Loucy (cell line): ENCODE results near the gene IL1B.

Experiments used
- H2AFZ ChIP-seq: fragments of 200-600 bp; sonication (generic); 2 replicates; pipeline ENCODE4 v1.6.0; 2016; ENCODE audit warnings: antibody characterized with exemption, mild to moderate bottlenecking, low read length, moderate library complexity
- H3F3A ChIP-seq: fragments of 200-600 bp; 2 replicates; pipeline ENCODE4 v1.6.0; 2016; ENCODE audit warnings: antibody characterized with exemption, low read depth, mild to moderate bottlenecking
- H3K27me3 ChIP-seq: fragments of 200-600 bp; sonication (generic); 2 replicates; pipeline ENCODE4 v1.6.1; 2014; ENCODE audit warnings: low read length, mild to moderate bottlenecking; ENCODE audit not compliant: insufficient read depth, poor library complexity, severe bottlenecking
- H3K36me3 ChIP-seq: fragments of 200-600 bp; sonication (generic); 2 replicates; pipeline ENCODE4 v1.6.1; 2016; ENCODE audit warnings: low read length; ENCODE audit not compliant: insufficient read depth
- H3K4me1 ChIP-seq: fragments of 200-600 bp; sonication (generic); 2 replicates; pipeline ENCODE4 v1.5.1; 2014; ENCODE audit warnings: low read length, mild to moderate bottlenecking; ENCODE audit not compliant: insufficient read depth, poor library complexity, severe bottlenecking
- H3K4me2 ChIP-seq: fragments of 200-600 bp; sonication (generic); 2 replicates; pipeline ENCODE4 v1.6.0; 2014; ENCODE audit warnings: antibody characterized with exemption, low read length, low read depth, mild to moderate bottlenecking; ENCODE audit not compliant: poor library complexity, severe bottlenecking
- H3K4me3 ChIP-seq: fragments of 200-600 bp; sonication (generic); 2 replicates; pipeline ENCODE4 v1.5.1; 2014; ENCODE audit warnings: low read length, mild to moderate bottlenecking, mixed read lengths; ENCODE audit not compliant: poor library complexity, severe bottlenecking
- H3K79me2 ChIP-seq: fragments of 200-600 bp; sonication (generic); 2 replicates; pipeline ENCODE4 v1.6.1; 2014; ENCODE audit warnings: low read length; ENCODE audit not compliant: insufficient read depth
- H3K9ac ChIP-seq: fragments of 200-600 bp; sonication (generic); 2 replicates; pipeline ENCODE4 v1.6.0; 2014; ENCODE audit warnings: mild to moderate bottlenecking, low read depth, low read length, moderate library complexity; ENCODE audit not compliant: poor library complexity, severe bottlenecking
- H3K9me2 ChIP-seq: fragments of 200-600 bp; sonication (generic); replicated peaks from 2 replicates; pipeline ENCODE4 v1.6.1; 2016; ENCODE audit warnings: low read depth, low read length, mixed read lengths
- H3K9me3 ChIP-seq: fragments of 200-600 bp; sonication (generic); 2 replicates; pipeline ENCODE4 v1.6.1; 2014; ENCODE audit warnings: mild to moderate bottlenecking, antibody characterized with exemption, low read length, low read depth; ENCODE audit not compliant: insufficient read depth
- H4K20me1 ChIP-seq: fragments of 200-600 bp; sonication (generic); 2 replicates; pipeline ENCODE4 v1.6.0; 2014; ENCODE audit warnings: antibody characterized with exemption, low read length, mild to moderate bottlenecking; ENCODE audit not compliant: insufficient read depth, poor library complexity, severe bottlenecking
- EZH2phosphoT487 ChIP-seq: fragments of 200-600 bp; IDR thresholded peaks from 2 replicates; pipeline ENCODE4 v1.6.1; 2018; ENCODE audit warnings: antibody characterized with exemption, mild to moderate bottlenecking, moderate library complexity, borderline replicate concordance
- TF ChIP-seq, protein P1 (sequence below): fragments of 200-600 bp; sonication (generic); conservative IDR thresholded peaks from 2 replicates; pipeline ENCODE4 v1.5.1; 2014; ENCODE audit warnings: mild to moderate bottlenecking, antibody characterized with exemption, low read length

The IL1B gene

GRCh38 chr2:112836695-112837117 lies at the start of gene IL1B:
TSS of gene IL1B (minus strand) at chr2:112836779. CDS start at chr2:112836229, 550 bp downstream.
- no peak within 1 kb of the TSS for H2AFZ ChIP-seq
- H3K27me3 ChIP-seq: no peaks in the 10 kb centered on the region
- no peak within 1 kb of the TSS for H3K9ac ChIP-seq
- peaks cover 8% of the 10 kb centered on the region for H3K4me1 ChIP-seq
- no peak within 1 kb of the TSS for H3K4me2 ChIP-seq
- H3K9me2 ChIP-seq: no peaks in the 10 kb centered on the region
- no peaks in the 10 kb centered on the region for H3K36me3 ChIP-seq
- TF ChIP-seq, protein P1, sequence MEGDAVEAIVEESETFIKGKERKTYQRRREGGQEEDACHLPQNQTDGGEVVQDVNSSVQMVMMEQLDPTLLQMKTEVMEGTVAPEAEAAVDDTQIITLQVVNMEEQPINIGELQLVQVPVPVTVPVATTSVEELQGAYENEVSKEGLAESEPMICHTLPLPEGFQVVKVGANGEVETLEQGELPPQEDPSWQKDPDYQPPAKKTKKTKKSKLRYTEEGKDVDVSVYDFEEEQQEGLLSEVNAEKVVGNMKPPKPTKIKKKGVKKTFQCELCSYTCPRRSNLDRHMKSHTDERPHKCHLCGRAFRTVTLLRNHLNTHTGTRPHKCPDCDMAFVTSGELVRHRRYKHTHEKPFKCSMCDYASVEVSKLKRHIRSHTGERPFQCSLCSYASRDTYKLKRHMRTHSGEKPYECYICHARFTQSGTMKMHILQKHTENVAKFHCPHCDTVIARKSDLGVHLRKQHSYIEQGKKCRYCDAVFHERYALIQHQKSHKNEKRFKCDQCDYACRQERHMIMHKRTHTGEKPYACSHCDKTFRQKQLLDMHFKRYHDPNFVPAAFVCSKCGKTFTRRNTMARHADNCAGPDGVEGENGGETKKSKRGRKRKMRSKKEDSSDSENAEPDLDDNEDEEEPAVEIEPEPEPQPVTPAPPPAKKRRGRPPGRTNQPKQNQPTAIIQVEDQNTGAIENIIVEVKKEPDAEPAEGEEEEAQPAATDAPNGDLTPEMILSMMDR: no peak
- no peak for TF ChIP-seq EZH2phosphoT487
- H3K4me3 ChIP-seq: no peak within 1 kb of the TSS
- H3K79me2 ChIP-seq: no peaks in the 10 kb centered on the region
- no peaks in the 10 kb centered on the region for H3K9me3 ChIP-seq
- H4K20me1 ChIP-seq: no peaks in the 10 kb centered on the region
- no peaks in the 10 kb centered on the region for H3F3A ChIP-seq

- H3F3A ChIP-seq: no peaks in the 10 kb centered on the region
- no peak overlapping the region for H3K4me3 ChIP-seq
- no peak overlapping the region for H3K9ac ChIP-seq
- H3K36me3 ChIP-seq: no peaks in the 10 kb centered on the region
- H3K4me1 ChIP-seq: peaks cover 5% of the 10 kb centered on the region
- H3K4me2 ChIP-seq: no peak overlapping the region
- H3K9me2 ChIP-seq: no peaks in the 10 kb centered on the region
- no peak for TF ChIP-seq EZH2phosphoT487
- TF ChIP-seq, protein P1: no peak
- H2AFZ ChIP-seq: no peak overlapping the region
- H4K20me1 ChIP-seq: no peaks in the 10 kb centered on the region
- no peaks in the 10 kb centered on the region for H3K27me3 ChIP-seq
- H3K79me2 ChIP-seq: no peaks in the 10 kb centered on the region
- no peaks in the 10 kb centered on the region for H3K9me3 ChIP-seq
Measured at GRCh38 chr2:112886291-112886690, 49.7 kb upstream of the IL1B start.

DNA sequence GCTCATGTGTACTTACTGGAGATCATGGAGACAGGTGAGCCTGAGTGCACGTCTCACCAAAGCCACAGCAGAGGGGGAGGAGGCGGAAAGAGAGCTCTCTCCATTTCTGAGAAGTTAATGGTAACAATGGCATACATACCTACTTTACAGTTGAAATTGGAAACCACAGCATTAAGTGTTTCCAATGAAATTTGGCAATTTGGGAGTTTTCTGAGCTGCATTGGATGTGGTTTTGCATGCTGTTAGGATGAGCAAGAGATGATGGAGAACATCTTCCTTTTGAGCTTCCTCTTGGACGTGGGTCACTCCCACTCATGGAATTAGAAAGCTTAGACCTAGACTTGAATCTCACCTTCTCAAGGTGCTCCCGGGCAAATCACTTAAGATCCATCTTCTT lies 48.9 kb upstream of the IL1B start:
- Histone ChIP-seq H3K27me3 (no peaks in the 10 kb centered on the region), H3K4me1 (peaks cover 13% of the 10 kb centered on the region), H3K9ac (no peak overlapping the region), H3K4me2 (no peak overlapping the region), H3K9me2 (no peaks in the 10 kb centered on the region), H3K79me2 (no peaks in the 10 kb centered on the region), H3F3A (no peaks in the 10 kb centered on the region), H3K4me3 (no peak overlapping the region), H2AFZ (no peak overlapping the region), H3K36me3 (no peaks in the 10 kb centered on the region), H3K9me3 (no peaks in the 10 kb centered on the region), H4K20me1 (no peaks in the 10 kb centered on the region)
- no peak for TF ChIP-seq EZH2phosphoT487
- TF ChIP-seq, protein P1: no peak
